Right cardiac atrium (tissue), 5 donors: Measurements from ENCODE around the gene WASF3. TPM values are rescaled to one million over a fixed set of nuclear protein-coding genes. Genes with fewer than 3 reads are reported as not detected.

Experiments
- ATAC-seq, 2 donors: fragments of 200-7000 bp; cut with Tn5 transposase; one replicate each; pipeline versions ENCODE4 v1.8.0 to v1.9.1; 2020; ENCODE audit warnings: moderate library complexity in 2 of 2, mild to moderate bottlenecking in 1 of 2
- DNase-seq, 3 donors: peaks; one replicate each; pipeline ENCODE4 v3.0.0-alpha.2; 2020
- H3K27ac ChIP-seq: one replicate; pipeline ENCODE4 v1.5.1; 2013; ENCODE audit warnings: mild to moderate bottlenecking, low read length, control low read depth, moderate library complexity
- H3K27me3 ChIP-seq: one replicate; pipeline ENCODE4 v1.6.1; 2013; ENCODE audit not compliant: control insufficient read depth, insufficient read depth
- H3K4me1 ChIP-seq: one replicate; pipeline ENCODE4 v1.6.1; 2013; ENCODE audit warnings: low read length; ENCODE audit not compliant: control insufficient read depth, insufficient read depth
- H3K4me3 ChIP-seq: one replicate; pipeline ENCODE4 v1.5.1; 2013; ENCODE audit warnings: low read length, control low read depth
- H3K9me3 ChIP-seq: one replicate; pipeline ENCODE4 v1.6.1; 2013; ENCODE audit warnings: low read length; ENCODE audit not compliant: control insufficient read depth
- WGBS: extraction: QIAGEN DNeasy Blood & Tissue Kit; methylation state at CpG from one replicate; pipeline ENCODE4 v1.1.7; 2013; 5-methylcytosine and 5-hydroxymethylcytosine counted together
- intact Hi-C, 4 donors: fragments of 100-400 bp; cut with DNase I; formaldehyde crosslinking; loops; one replicate each; pipeline versions ENCODE4 v1.11.0 to v1.14.0; 2022 to 2023
- long read RNA-seq, 4 donors: library from polyadenylated mRNA; unstranded; transcript quantifications; one replicate each; pipeline ENCODE4 v2.0.0, GENCODE V29; 2020 to 2021
- polyA plus RNA-seq: library from polyadenylated mRNA; stranded (reverse); fragments of 200-250 nt; gene quantifications from one replicate; pipeline ENCODE4 v1.2.3, GENCODE V29; 2013
- total RNA-seq, 4 donors: library from RNA; stranded (reverse); fragmentation: NEBNext Ultra II Directional; extraction: Animal tissue kit (Norgen Biotek cat#: 25700); gene quantifications; one replicate each; pipeline ENCODE4 v1.2.1, GENCODE V29; 2021
- donor health status: healthy with polysubstance abuse.
- donor health status: DM: no; HTN: yes; CAD: no.
- donor health status: DM: no; HTN: no; CAD: no.
- donor health status: DM: no; HTN: yes; CAD: no; lungs with severe emphysema.
- donor health status: DM: yes; HTN: yes; CAD: no.

The WASF3 gene
- total RNA-seq (10 to 100 TPM; 12.7 to 16.0 (median 14.4) TPM), polyA plus RNA-seq (5.9 TPM)
- long read RNA-seq, donor 1, full-length matches to known transcripts = 1 of 9 reads
- long read RNA-seq, donor 1, partial matches to known transcripts = 7 of 9 reads
- long read RNA-seq, donor 1, other reads (novel, unspliced or antisense) = 1 of 9 reads
- long read RNA-seq, donor 2, partial matches to known transcripts = 2 of 2 reads
- long read RNA-seq, donor 2, other reads (novel, unspliced or antisense) = 0 of 2 reads
- long read RNA-seq, donor 3, full-length matches to known transcripts = 1 of 7 reads
- long read RNA-seq, donor 3, partial matches to known transcripts = 5 of 7 reads
- long read RNA-seq, donor 3, other reads (novel, unspliced or antisense) = 1 of 7 reads
- long read RNA-seq, donor 4, partial matches to known transcripts = 1 of 2 reads
- long read RNA-seq, donor 4, other reads (novel, unspliced or antisense) = 1 of 2 reads

DNA sequence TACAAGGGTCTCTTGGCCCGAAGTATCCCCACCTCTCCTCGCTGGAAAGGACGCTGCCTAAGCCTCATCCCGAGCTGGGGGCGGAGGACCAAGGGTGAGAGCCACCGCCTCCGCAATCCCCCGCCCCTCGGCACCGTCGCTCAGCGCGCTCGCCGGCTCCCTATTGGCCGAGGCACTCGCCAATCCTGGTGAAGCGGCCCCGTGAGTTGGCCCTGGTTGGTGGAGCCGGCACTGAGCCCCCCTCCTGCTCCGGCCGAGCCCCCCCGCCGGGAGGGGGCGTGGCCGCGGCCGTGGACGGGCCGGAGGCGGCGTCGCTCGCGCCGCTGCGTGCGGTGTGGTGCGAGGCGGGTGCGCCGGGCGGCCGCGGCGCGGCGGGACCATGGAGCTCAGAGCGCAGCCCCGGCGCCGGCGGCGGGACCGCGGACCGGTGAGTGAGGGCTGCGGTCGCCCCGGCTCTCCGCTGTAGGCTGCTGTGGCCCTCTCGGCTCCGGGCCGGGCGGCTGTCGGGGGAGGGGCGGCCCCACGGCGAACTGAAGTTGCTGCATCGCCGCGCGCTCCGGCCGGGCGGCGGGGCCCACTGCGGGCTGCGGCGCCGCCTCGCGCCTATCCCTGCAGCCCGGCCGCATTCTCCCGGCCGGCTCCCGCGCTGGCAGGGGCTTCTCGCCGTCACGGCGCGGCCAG, at the start of gene WASF3:
TSS of gene WASF3 (plus strand) at position 291 of the 681 bp plus-strand sequence. CDS start 84,588 bp downstream, outside the sequence.
- Histone ChIP-seq H3K27me3 (no peaks in the 10 kb centered on the region), H3K4me1 (peaks cover 9% of the 10 kb centered on the region), H3K9me3 (no peaks in the 10 kb centered on the region), H3K27ac (peak within 1 kb of the TSS; percentile 61), H3K4me3 (peak within 1 kb of the TSS; percentile 87)
- WGBS = under 1% methylated on average over 94 of the region's 94 CpGs
- intact Hi-C loops = no loop called here
- ATAC-seq = peak; percentile 99
- DNase-seq = peak; percentile 97 to 98 (median 98)

DNA sequence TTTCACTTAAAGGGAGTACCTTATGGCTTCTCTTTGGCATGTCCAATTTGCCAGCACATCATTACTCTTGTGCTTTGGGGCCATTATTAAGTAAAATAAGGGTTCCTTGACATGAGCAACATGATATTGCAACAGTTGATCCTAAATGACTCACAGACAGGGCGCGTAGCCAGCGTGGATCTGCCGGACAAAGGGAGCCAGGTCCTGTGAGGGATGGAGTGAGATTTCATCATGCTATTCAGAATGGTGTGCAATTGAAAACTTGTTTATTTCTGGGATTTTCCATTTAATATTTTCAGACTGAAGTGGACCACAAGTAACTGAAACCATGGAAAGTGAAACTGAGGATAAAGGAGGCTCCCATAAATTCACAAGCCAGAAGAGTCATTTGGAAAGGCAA, 48.6 kb upstream of the WASF3 start:
- intact Hi-C loops = no loop called here
- WGBS = 70% methylated on average over 4 of the region's 4 CpGs
- no peaks in the 10 kb centered on the region for H3K27me3 ChIP-seq
- no peak overlapping the region for H3K27ac ChIP-seq
- no peak overlapping the region for H3K4me3 ChIP-seq
- H3K9me3 ChIP-seq = no peaks in the 10 kb centered on the region
- ATAC-seq = peak; percentile 68 to 81
- H3K4me1 ChIP-seq = no peaks in the 10 kb centered on the region
- DNase-seq = peak; percentile 87 to 94 (median 90)

- DNase-seq (no peak), ATAC-seq (no peak)
- 89% methylated on average over 10 of the region's 10 CpGs for WGBS
- Histone ChIP-seq H3K4me1 (no peaks in the 10 kb centered on the region), H3K27ac (no peak overlapping the region), H3K4me3 (no peak overlapping the region), H3K27me3 (no peaks in the 10 kb centered on the region), H3K9me3 (no peaks in the 10 kb centered on the region)
- intact Hi-C loops = no loop called here
These were observed 48.0 kb upstream of the WASF3 start for GRCh38 chr13:26509491-26509890.

- WGBS = 63% methylated on average over 6 of the region's 6 CpGs
- H3K4me1 ChIP-seq = no peaks in the 10 kb centered on the region
- H3K4me3 ChIP-seq = no peak overlapping the region
- H3K27me3 ChIP-seq = no peaks in the 10 kb centered on the region
- DNase-seq (no peak), ATAC-seq (no peak)
- H3K27ac ChIP-seq = no peak overlapping the region
- no peaks in the 10 kb centered on the region for H3K9me3 ChIP-seq
- intact Hi-C loops = no loop called here
These were observed 43.6 kb upstream of the WASF3 start for GRCh38 chr13:26513931-26514330.

DNA sequence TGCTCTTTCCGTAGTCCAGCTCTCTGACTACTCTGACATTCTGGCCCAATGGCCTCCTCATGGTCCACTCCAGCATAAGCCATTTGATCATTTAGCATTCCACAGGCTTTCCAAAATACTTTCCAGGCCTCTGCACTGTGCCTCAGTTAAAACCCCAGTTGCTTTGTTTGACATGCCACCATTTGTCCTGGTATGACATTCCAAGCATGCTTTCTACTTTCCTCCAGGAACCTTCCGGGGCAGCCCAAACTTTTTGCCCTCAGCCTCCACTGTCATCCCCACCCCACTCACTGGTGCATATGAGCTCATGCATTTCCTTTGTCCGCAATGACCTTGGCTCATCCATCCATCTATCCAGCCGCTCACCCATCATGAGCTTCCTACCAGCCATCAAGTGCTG, 41.8 kb upstream of the WASF3 start:
- WGBS = 73% methylated on average over 4 of the region's 4 CpGs
- no peak for DNase-seq
- no peaks in the 10 kb centered on the region for H3K9me3 ChIP-seq
- intact Hi-C loops = no loop called here
- no peak for ATAC-seq
- H3K4me3 ChIP-seq = no peak overlapping the region
- no peak overlapping the region for H3K27ac ChIP-seq
- H3K4me1 ChIP-seq = no peaks in the 10 kb centered on the region
- H3K27me3 ChIP-seq = no peaks in the 10 kb centered on the region

DNA sequence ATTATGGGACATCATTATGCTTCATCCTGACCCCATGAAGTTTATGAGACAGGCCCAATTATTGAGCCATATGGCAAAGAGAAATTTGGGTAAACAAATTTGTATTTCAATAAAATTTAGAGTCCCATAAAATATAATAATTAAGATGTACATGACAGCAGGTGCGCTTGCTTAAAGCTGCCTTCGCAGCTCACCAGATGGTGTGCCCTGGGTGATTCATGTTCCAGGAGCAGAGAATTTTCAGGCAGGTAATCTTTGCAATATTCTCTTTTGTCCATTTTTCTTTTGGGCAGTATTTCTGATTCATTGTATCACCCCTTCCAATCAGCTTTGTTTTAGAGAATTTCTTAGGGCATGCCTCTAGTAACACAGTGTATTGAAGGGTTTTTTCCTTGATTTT, 39.5 kb upstream of the WASF3 start:
- DNase-seq = no peak
- Histone ChIP-seq H3K27me3 (no peaks in the 10 kb centered on the region), H3K4me1 (no peaks in the 10 kb centered on the region), H3K27ac (no peak overlapping the region), H3K9me3 (no peaks in the 10 kb centered on the region), H3K4me3 (no peak overlapping the region)
- intact Hi-C loops = no loop called here
- WGBS = 89% methylated on average over 2 of the region's 2 CpGs
- ATAC-seq = no peak

GRCh38 chr13:26518451-26518959, 39.0 kb upstream of the WASF3 start:
- intact Hi-C loops = no loop called here
- no peaks in the 10 kb centered on the region for H3K4me1 ChIP-seq
- no peak for ATAC-seq
- H3K9me3 ChIP-seq = no peaks in the 10 kb centered on the region
- H3K27ac ChIP-seq = no peak overlapping the region
- no peak for DNase-seq
- H3K4me3 ChIP-seq = no peak overlapping the region
- H3K27me3 ChIP-seq = no peaks in the 10 kb centered on the region
- WGBS = 13% methylated on average over 5 of the region's 5 CpGs

DNA sequence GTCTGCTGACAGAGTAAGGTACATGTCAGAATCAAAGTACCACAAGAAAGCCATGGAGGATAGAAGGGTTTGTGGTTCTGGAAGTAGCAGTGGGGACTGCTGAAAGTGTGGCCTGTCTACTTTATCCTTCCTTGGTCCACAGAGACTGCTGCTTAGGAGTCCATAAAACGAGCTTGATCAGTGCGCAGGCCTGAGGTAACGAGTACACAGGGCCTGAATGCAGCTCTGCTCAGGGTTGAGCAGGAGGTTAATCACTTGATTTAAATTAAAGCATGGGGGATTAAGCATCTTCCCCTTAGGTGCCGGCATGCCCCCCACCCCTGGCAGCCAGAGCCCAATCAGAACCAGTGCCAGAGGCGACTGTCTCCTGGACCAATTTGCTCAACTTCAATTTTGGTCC, 34.9 kb upstream of the WASF3 start:
- 85% methylated on average over 5 of the region's 5 CpGs for WGBS
- no peak for ATAC-seq

GRCh38 chr13:26523007-26523406, 34.5 kb upstream of the WASF3 start:
- ATAC-seq (no peak), DNase-seq (no peak)
- no peaks in the 10 kb centered on the region for H3K4me1 ChIP-seq
- H3K9me3 ChIP-seq = no peaks in the 10 kb centered on the region
- H3K4me3 ChIP-seq = no peak overlapping the region
- no peaks in the 10 kb centered on the region for H3K27me3 ChIP-seq
- no peak overlapping the region for H3K27ac ChIP-seq
- 90% methylated on average over 6 of the region's 6 CpGs for WGBS
- intact Hi-C loops = no loop called here

More for the DNA sequence above, 34.9 kb upstream of the WASF3 start:
- intact Hi-C loops = no loop called here
- H3K27ac ChIP-seq = no peak overlapping the region
- H3K9me3 ChIP-seq = no peaks in the 10 kb centered on the region
- no peaks in the 10 kb centered on the region for H3K27me3 ChIP-seq
- DNase-seq = no peak
- H3K4me1 ChIP-seq = no peaks in the 10 kb centered on the region
- no peak overlapping the region for H3K4me3 ChIP-seq

DNA sequence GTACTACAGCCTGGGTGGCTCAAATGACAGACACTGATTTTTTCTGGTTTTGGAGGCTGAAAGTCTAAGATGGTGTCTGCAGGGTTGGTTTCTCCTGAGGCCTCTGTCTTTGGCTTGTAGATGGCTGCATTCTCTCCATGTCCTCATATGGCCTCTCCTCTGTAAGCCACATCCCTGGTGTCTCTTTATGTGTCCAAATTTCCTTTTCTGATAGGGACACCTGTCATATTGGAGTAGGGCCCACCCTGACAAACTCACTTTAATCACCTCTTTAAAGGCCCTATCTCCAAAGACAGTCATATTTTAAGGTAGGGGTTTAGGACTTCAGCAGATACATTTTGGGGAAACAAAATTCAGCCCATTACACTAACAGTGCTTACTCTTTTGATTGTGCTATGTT, 32.0 kb upstream of the WASF3 start:
- no peaks in the 10 kb centered on the region for H3K4me1 ChIP-seq
- H3K27ac ChIP-seq = no peak overlapping the region
- no peaks in the 10 kb centered on the region for H3K9me3 ChIP-seq
- intact Hi-C loops = no loop called here
- DNase-seq = no peak
- H3K4me3 ChIP-seq = no peak overlapping the region
- H3K27me3 ChIP-seq = no peaks in the 10 kb centered on the region
- no peak for ATAC-seq

DNA sequence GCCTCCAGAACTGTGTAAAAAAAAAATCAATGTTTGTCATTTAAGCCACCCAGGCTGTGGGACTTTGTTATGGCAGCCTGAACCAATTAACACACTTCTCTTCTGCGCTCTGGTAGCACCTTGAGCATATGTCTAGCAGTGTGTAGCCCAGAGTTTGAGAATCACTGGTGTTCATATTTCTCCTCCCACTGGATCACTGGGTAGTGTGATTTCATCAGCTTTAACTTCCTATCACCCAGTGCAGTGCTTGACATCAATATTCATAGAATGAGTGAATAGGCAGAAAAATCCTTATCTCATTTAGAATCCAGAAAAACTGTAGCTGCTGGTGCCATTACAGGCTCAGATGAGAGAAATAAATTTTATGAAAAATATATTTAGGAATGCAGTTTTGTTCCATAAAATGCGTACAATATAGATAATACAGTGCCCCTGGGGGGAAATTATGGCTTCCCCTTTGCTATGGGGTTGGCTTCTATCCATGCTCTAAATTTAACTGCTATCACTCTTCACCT, 30.7 kb upstream of the WASF3 start:
- Histone ChIP-seq H3K9me3 (no peaks in the 10 kb centered on the region), H3K4me1 (no peaks in the 10 kb centered on the region), H3K27me3 (no peaks in the 10 kb centered on the region), H3K27ac (no peak overlapping the region), H3K4me3 (no peak overlapping the region)
- DNase-seq (no peak), ATAC-seq (no peak)
- WGBS = 66% methylated on average over 2 of the region's 2 CpGs
- intact Hi-C loops = no loop called here
